ENCODE measurements around the gene OXT.

OXT gene

GRCh38 chr20:3084283-3084985 is 13.0 kb downstream of the OXT start, which contains the start of gene AVP:
TSS of gene AVP (minus strand) at chr20:3084724. CDS start at chr20:3084674, 50 bp downstream.
- DNase-seq (ENCODE audit: low read depth in 2 of 2), result no peak

GRCh38 chr20:3084986-3085360 is 13.6 kb downstream of the OXT start:
- DNase-seq (ENCODE audit: low read depth in 2 of 2), result no peak

- DNase-seq (ENCODE audit: low read depth in 2 of 2), result no peak
These were observed 14.2 kb downstream of the OXT start for GRCh38 chr20:3085571-3086072.

- DNase-seq (ENCODE audit: low read depth in 2 of 2), result no peak
These were observed 16.6 kb downstream of the OXT start for GRCh38 chr20:3088031-3088430.

GRCh38 chr20:3090565-3090964 is 19.1 kb downstream of the OXT start:
- DNase-seq (ENCODE audit: low read depth in 2 of 2), result no peak

GRCh38 chr20:3092611-3093379 is 21.4 kb downstream of the OXT start:
- no peak for DNase-seq (ENCODE audit: low read depth in 2 of 2)

GRCh38 chr20:3093861-3094361 is 22.5 kb downstream of the OXT start:
- DNase-seq (ENCODE audit: low read depth in 2 of 2), result no peak

GRCh38 chr20:3094848-3095629 is 23.6 kb downstream of the OXT start:
- no peak for DNase-seq (ENCODE audit: low read depth in 2 of 2)

- DNase-seq (ENCODE audit: low read depth in 2 of 2), result no peak
These were observed 29.1 kb downstream of the OXT start for GRCh38 chr20:3100480-3100879.

GRCh38 chr20:3101251-3101650 is 29.8 kb downstream of the OXT start:
- DNase-seq (ENCODE audit: low read depth in 2 of 2), result no peak

GRCh38 chr20:3101737-3102574 is 30.5 kb downstream of the OXT start:
- no peak for DNase-seq (ENCODE audit: low read depth in 2 of 2)

GRCh38 chr20:3102575-3103368 is 31.4 kb downstream of the OXT start:
- no peak for DNase-seq (ENCODE audit: low read depth in 2 of 2)

GRCh38 chr20:3103369-3104032 is 32.1 kb downstream of the OXT start:
- no peak for DNase-seq (ENCODE audit: low read depth in 2 of 2)

GRCh38 chr20:3105256-3106137 is 34.1 kb downstream of the OXT start:
- DNase-seq (ENCODE audit: low read depth in 2 of 2), result no peak

GRCh38 chr20:3106185-3106584 is 34.8 kb downstream of the OXT start:
- DNase-seq (ENCODE audit: low read depth in 2 of 2), result no peak

- DNase-seq (ENCODE audit: low read depth in 2 of 2), result no peak
These were observed 35.4 kb downstream of the OXT start for GRCh38 chr20:3106658-3107463.

- DNase-seq (ENCODE audit: low read depth in 2 of 2), result no peak
These were observed 36.1 kb downstream of the OXT start for GRCh38 chr20:3107464-3108025.

All from stimulated activated CD8-positive, alpha-beta memory T cell treated with anti-CD3 and anti-CD28 coated beads, Interleukin-7, amount 100 ng/mL, for 1 hour (primary cell).